HepG2 (cell line): ENCODE results near the gene USP30. TPM values are rescaled to one million over a fixed set of nuclear protein-coding genes. Genes with fewer than 3 reads are reported as not detected.

ENCODE experiments used
- IRF9 ChIP-seq: sonication (generic); formaldehyde crosslinking; IDR thresholded peaks from 2 replicates; pipeline ENCODE4 v1.8.0; 2022; ENCODE audit warnings: missing genetic modification reagents, mild to moderate bottlenecking, borderline replicate concordance
- NFE2L1 ChIP-seq: sonication (generic); formaldehyde crosslinking; IDR thresholded peaks from 2 replicates; pipeline ENCODE4 v1.4.0; 2020; ENCODE audit warnings: missing genetic modification reagents, mild to moderate bottlenecking, borderline replicate concordance
- NFKBIZ ChIP-seq: IDR thresholded peaks from 2 replicates; pipeline ENCODE4 v1.6.1; 2018; ENCODE audit warnings: missing genetic modification reagents, missing compliant biosample characterization
- PHF8 ChIP-seq: sonication (generic); formaldehyde crosslinking; IDR thresholded peaks from 2 replicates; pipeline ENCODE4 v1.5.0; 2020; ENCODE audit warnings: missing genetic modification reagents
- POGK ChIP-seq: sonication (generic); formaldehyde crosslinking; conservative IDR thresholded peaks from 2 replicates; pipeline ENCODE4 v1.8.0; 2022; ENCODE audit warnings: mild to moderate bottlenecking, moderate library complexity, missing genetic modification reagents
- RBM22 ChIP-seq: fragments of 200-400 bp; formaldehyde crosslinking; optimal IDR thresholded peaks from 2 replicates; pipeline ENCODE3; 2017; ENCODE audit warnings: mild to moderate bottlenecking, low read length, moderate library complexity
- RNF219 ChIP-seq: sonication (generic); formaldehyde crosslinking; IDR thresholded peaks from 2 replicates; pipeline ENCODE4 v1.5.0; 2020; ENCODE audit warnings: mild to moderate bottlenecking, missing genetic modification reagents
- SP1 ChIP-seq, 2 experiments: fragments of 450-650 bp in 1 of 2; sonication (generic) in 1 of 2; formaldehyde crosslinking in 1 of 2; IDR thresholded peaks; 2 replicates each; pipeline versions ENCODE4 v1.4.0 to v1.6.1; 2016 to 2020; ENCODE audit warnings: missing genetic modification reagents in 1 of 2
- TBP ChIP-seq: sonication (generic); formaldehyde crosslinking; IDR thresholded peaks from 2 replicates; pipeline ENCODE4 v1.5.0; 2020; ENCODE audit warnings: missing genetic modification reagents
- USF2 ChIP-seq, 2 experiments: sonication (generic) in 1 of 2; formaldehyde crosslinking in 1 of 2; IDR thresholded peaks; 2 replicates each; pipeline versions ENCODE4 v1.5.1 to v1.6.1; 2011 to 2020; ENCODE audit warnings: borderline replicate concordance in 1 of 2, low read depth in 1 of 2, low read length in 1 of 2, mild to moderate bottlenecking in 1 of 2, missing genetic modification reagents in 1 of 2, moderate library complexity in 1 of 2
- ZBTB34 ChIP-seq: sonication (generic); formaldehyde crosslinking; IDR thresholded peaks from 2 replicates; pipeline ENCODE4 v1.8.0; 2022; ENCODE audit warnings: mild to moderate bottlenecking, missing genetic modification reagents
- ZBTB7B ChIP-seq: sonication (generic); formaldehyde crosslinking; IDR thresholded peaks from 2 replicates; pipeline ENCODE4 v1.4.0; 2020; ENCODE audit warnings: missing genetic modification reagents
- ZFP37 ChIP-seq: sonication (generic); formaldehyde crosslinking; IDR thresholded peaks from 2 replicates; pipeline ENCODE4 v1.4.0; 2020; ENCODE audit warnings: missing genetic modification reagents, borderline replicate concordance
- ZFP41 ChIP-seq: sonication (generic); formaldehyde crosslinking; IDR thresholded peaks from 2 replicates; pipeline ENCODE4 v1.4.0; 2020; ENCODE audit warnings: mild to moderate bottlenecking, missing genetic modification reagents, borderline replicate concordance
- ZNF44 ChIP-seq: sonication (generic); formaldehyde crosslinking; IDR thresholded peaks from 2 replicates; pipeline ENCODE4 v1.5.1; 2020; ENCODE audit warnings: mild to moderate bottlenecking, missing genetic modification reagents
- ZSCAN9 ChIP-seq: IDR thresholded peaks from 2 replicates; pipeline ENCODE4 v1.6.1; 2016; ENCODE audit warnings: borderline replicate concordance
- polyA plus RNA-seq, 8 experiments: library from polyadenylated mRNA; depleted of rRNA in 3 of 8; stranded (reverse) in 7 of 8; unstranded in 1 of 8; fragments of >200 nt; fragmentation: Illumina TruSeq in 4 of 8; extraction: Trizol in 4 of 8; gene quantifications; 2 replicates each; pipeline versions ENCODE4 v1.2.1 to v1.2.3, GENCODE V29; 2011 to 2016; ENCODE audit warnings: low read depth in 4 of 8, missing spikeins in 1 of 8, mixed read lengths in 1 of 8; ENCODE audit not compliant: insufficient read depth in 1 of 8
- total RNA-seq, 5 experiments: library from RNA; depleted of rRNA; stranded (reverse); fragments of >200 nt; fragmentation: Illumina TruSeq; extraction: Trizol; gene quantifications; 2 replicates each; pipeline ENCODE4 v1.2.3, GENCODE V29; 2016; ENCODE audit warnings: low read depth in 1 of 5

USP30 gene
- total and polyA plus RNA-seq, 2 of the 13 experiments (the other 11 are each of a cell fraction or from before 2014, with no cell fraction given), result 11.2 to 20.8 TPM

GRCh38 chr12:109093022-109093918 lies 40.9 kb downstream of the USP30 start, which contains the start of gene ALKBH2 (continued):
- peak; percentile 98 for TF ChIP-seq POGK (CRISPR knock-in tag)
- peak; percentile 91 for TF ChIP-seq NFKBIZ (CRISPR knock-in tag)
- no peak for TF ChIP-seq TBP (CRISPR knock-in tag)
- TF ChIP-seq ZFP41 (CRISPR knock-in tag), result peak; percentile 95
- peak; percentile 85; the same call in 1 of the 2 replicates for TF ChIP-seq ZFP37 (CRISPR knock-in tag)
- peak; percentile 75; the same call in 1 of the 2 replicates for TF ChIP-seq RNF219
- TF ChIP-seq NFE2L1 (CRISPR knock-in tag), result peak; percentile 78; the same call in 1 of the 2 replicates
- TF ChIP-seq IRF9 (CRISPR knock-in tag), result peak; percentile 89
- TF ChIP-seq PHF8 (CRISPR knock-in tag), result peak; percentile 72
- no peak for TF ChIP-seq RBM22
- peak; percentile 96; the same call in 1 of the 2 replicates for TF ChIP-seq ZNF44 (CRISPR knock-in tag)
- no peak for TF ChIP-seq USF2 (IDR thresholded peaks at IDR 0.05; ENCODE audit: low read depth, low read length)
- TF ChIP-seq USF2 (CRISPR knock-in tag; IDR thresholded peaks at IDR 0.05; ENCODE audit: borderline replicate concordance), result peak; percentile 53; the same call in 1 of the 2 replicates
- peak; percentile 79 for TF ChIP-seq ZBTB7B (CRISPR knock-in tag)
- TF ChIP-seq SP1 (IDR thresholded peaks at IDR 0.05), result no peak
- peak; percentile 58; the same call in 1 of the 2 replicates for TF ChIP-seq SP1 (CRISPR knock-in tag; IDR thresholded peaks at IDR 0.05)
- TF ChIP-seq ZBTB34, result peak; percentile 92
- TF ChIP-seq ZSCAN9, result peak; percentile 94
